ENCODE measurements around the gene C3. TPM values are rescaled to one million over a fixed set of nuclear protein-coding genes. Genes with fewer than 3 reads are reported as not detected.

Gene C3
- total and polyA plus RNA-seq, 2 experiments from 2014 or later: 5.1 to 17.7 TPM

- TF ChIP-seq, protein P1, sequence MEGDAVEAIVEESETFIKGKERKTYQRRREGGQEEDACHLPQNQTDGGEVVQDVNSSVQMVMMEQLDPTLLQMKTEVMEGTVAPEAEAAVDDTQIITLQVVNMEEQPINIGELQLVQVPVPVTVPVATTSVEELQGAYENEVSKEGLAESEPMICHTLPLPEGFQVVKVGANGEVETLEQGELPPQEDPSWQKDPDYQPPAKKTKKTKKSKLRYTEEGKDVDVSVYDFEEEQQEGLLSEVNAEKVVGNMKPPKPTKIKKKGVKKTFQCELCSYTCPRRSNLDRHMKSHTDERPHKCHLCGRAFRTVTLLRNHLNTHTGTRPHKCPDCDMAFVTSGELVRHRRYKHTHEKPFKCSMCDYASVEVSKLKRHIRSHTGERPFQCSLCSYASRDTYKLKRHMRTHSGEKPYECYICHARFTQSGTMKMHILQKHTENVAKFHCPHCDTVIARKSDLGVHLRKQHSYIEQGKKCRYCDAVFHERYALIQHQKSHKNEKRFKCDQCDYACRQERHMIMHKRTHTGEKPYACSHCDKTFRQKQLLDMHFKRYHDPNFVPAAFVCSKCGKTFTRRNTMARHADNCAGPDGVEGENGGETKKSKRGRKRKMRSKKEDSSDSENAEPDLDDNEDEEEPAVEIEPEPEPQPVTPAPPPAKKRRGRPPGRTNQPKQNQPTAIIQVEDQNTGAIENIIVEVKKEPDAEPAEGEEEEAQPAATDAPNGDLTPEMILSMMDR (conservative IDR thresholded peaks at IDR 0.05; ENCODE audit: low read depth in 2 of 2): peak; percentile 43 to 51
- TF ChIP-seq POLR2AphosphoS5 (IDR thresholded peaks at IDR 0.05; ENCODE audit: low read depth): no peak
- no peak for TF ChIP-seq NANOG (IDR thresholded peaks at IDR 0.05; ENCODE audit: borderline replicate concordance)
- TF ChIP-seq JUNB (IDR thresholded peaks at IDR 0.05; ENCODE audit: unreplicated experiment): no peak
These were observed 15.9 kb upstream of the C3 start (continued) for GRCh38 chr19:6736169-6736916.

- H3K27ac ChIP-seq (ENCODE audit: low read depth): peak overlapping the region; percentile 39; the same call in 1 of the 2 replicates
- H3K9me2 ChIP-seq (ENCODE audit: insufficient read depth): no peaks in the 10 kb centered on the region
- DNase-seq (ENCODE audit: low spot score) (no peak), ATAC-seq (no peak)
- peaks cover 15% of the 10 kb centered on the region for H3K27me3 Mint-ChIP-seq (ENCODE audit: insufficient read depth, low read depth, poor library complexity)
- H3K36me3 Mint-ChIP-seq (ENCODE audit: low read depth): peaks cover 10% of the 10 kb centered on the region; the same call in 2 of the 3 replicates
- H3K9me3 Mint-ChIP-seq: no peaks in the 10 kb centered on the region; the same call in 2 of the 3 replicates
- peak overlapping the region; percentile 95 for H3K4me3 Mint-ChIP-seq
- 0 out of 2 replicates have a peak, but pooled peaks cover 9% of the 10 kb centered on the region for H3F3A ChIP-seq (replicated peaks; ENCODE audit: low read depth)
- no peaks in the 10 kb centered on the region for H3K36me3 ChIP-seq (ENCODE audit: insufficient read depth)
- peak overlapping the region; percentile 95 for H3K4me2 ChIP-seq
- H3K27ac Mint-ChIP-seq: peak overlapping the region; percentile 75
- peaks cover 12% of the 10 kb centered on the region for H3K79me2 ChIP-seq (replicated peaks; ENCODE audit: insufficient read depth)
- peak overlapping the region; percentile 94 for H3K4me3 ChIP-seq
- no peaks in the 10 kb centered on the region for H4K20me1 ChIP-seq (replicated peaks; ENCODE audit: insufficient read depth)
- no peak overlapping the region for H2AFZ ChIP-seq
- no peaks in the 10 kb centered on the region for H3K27me3 ChIP-seq (ENCODE audit: insufficient read depth)
- H3K4me1 ChIP-seq (ENCODE audit: insufficient read depth): peaks cover 29% of the 10 kb centered on the region
- peaks cover 36% of the 10 kb centered on the region for H3K4me1 Mint-ChIP-seq
- TF ChIP-seq, protein P1 (conservative IDR thresholded peaks at IDR 0.05; ENCODE audit: low read depth in 2 of 2): no peak
- no peak for TF ChIP-seq ZNF462 (CRISPR knock-in tag; IDR thresholded peaks at IDR 0.05)
- no peak for TF ChIP-seq NANOG (IDR thresholded peaks at IDR 0.05; ENCODE audit: borderline replicate concordance)
- no peak for TF ChIP-seq ETS1 (IDR thresholded peaks at IDR 0.05)
- no peak for TF ChIP-seq CREB1 (CRISPR knock-in tag; IDR thresholded peaks at IDR 0.05; ENCODE audit: low read depth)
- TF ChIP-seq ZNF114 (CRISPR knock-in tag; IDR thresholded peaks at IDR 0.05): no peak
- no peak for TF ChIP-seq EZH2phosphoT487 (IDR thresholded peaks at IDR 0.05; ENCODE audit: unreplicated experiment)
- TF ChIP-seq ZNF331 (CRISPR knock-in tag; IDR thresholded peaks at IDR 0.05; ENCODE audit: low read depth): no peak
- TF ChIP-seq POLR2AphosphoS5 (IDR thresholded peaks at IDR 0.05; ENCODE audit: low read depth): no peak
- TF ChIP-seq EZH2 (IDR thresholded peaks at IDR 0.05; ENCODE audit: low read depth, unreplicated experiment): no peak
These were observed 14.9 kb upstream of the C3 start for GRCh38 chr19:6735181-6735911.

Measured in GM23338 (cell line).